Measurements from ENCODE around the gene ANKS3. TPM values are rescaled to one million over a fixed set of nuclear protein-coding genes. Genes with fewer than 3 reads are reported as not detected.
A peak's percentile ranks its signal among the peaks of the same experiment; 100 is the strongest.

ANKS3 gene
- total RNA-seq, 5 donors from 2014 or later (not counting 1 experiment from before 2014, with no cell fraction given): 24.2 to 37.1 (median 32.2) TPM

DNA sequence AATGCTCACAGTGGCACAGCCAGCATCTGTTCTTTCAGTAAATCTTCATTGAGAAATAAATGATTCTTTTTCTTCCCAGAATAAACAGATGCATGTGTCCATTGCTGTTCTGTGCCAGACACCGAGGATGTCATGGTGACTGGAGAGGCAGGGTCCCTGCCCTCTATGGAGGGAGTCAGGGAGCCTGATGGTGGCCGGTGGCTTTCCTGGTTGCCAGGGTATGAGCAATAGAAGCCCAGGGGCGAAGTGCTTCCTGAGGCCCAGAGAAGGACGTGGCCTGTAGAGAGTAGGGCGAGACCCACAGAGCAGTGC is 70.7 kb downstream of the ANKS3 start:
- peak overlapping the region; percentile 95 to 98 for H3K27ac Mint-ChIP-seq
- ATAC-seq (replicated peaks in 1 of 4) (no peak), DNase-seq (no peak)
- no peaks in the 10 kb centered on the region for H3K27me3 ChIP-seq (replicated peaks in 1 of 2; ENCODE audit: control insufficient read depth in 2 of 2, extremely low read depth in 1 of 2, insufficient read depth in 2 of 2, low read length in 1 of 2)
- no peak overlapping the region for H3K4me3 ChIP-seq (ENCODE audit: control insufficient read depth in 1 of 2, extremely low read depth in 1 of 2, low read length in 1 of 2)
- H3K27ac ChIP-seq (ENCODE audit: low read length): peak overlapping the region; percentile 82
- H3K4me3 Mint-ChIP-seq: peak overlapping the region; percentile 21 to 72 (median 21)
- H3K4me1 Mint-ChIP-seq: peaks cover 63 to 78% (median 78%) of the 10 kb centered on the region in 3 donors
- H3K36me3 Mint-ChIP-seq: peaks cover 3% of the 10 kb centered on the region
- H3K27me3 Mint-ChIP-seq: no peaks in the 10 kb centered on the region
- WGBS (ENCODE audit: insufficient coverage): 76% methylated on average over 4 of the region's 5 CpGs
- peaks cover 24 to 85% of the 10 kb centered on the region in 2 experiments for H3K4me1 ChIP-seq (ENCODE audit: control insufficient read depth in 1 of 2, extremely low read depth in 1 of 2, insufficient read depth in 2 of 2, low read length in 2 of 2)
- H3K36me3 ChIP-seq (ENCODE audit: control insufficient read depth in 2 of 2, extremely low read depth in 1 of 2, insufficient read depth in 1 of 2, low read length in 1 of 2): peaks cover 2 to 24% of the 10 kb centered on the region in 2 donors
- POLR2A ChIA-PET: no interaction called here
- H3K9me3 ChIP-seq: no peaks in the 10 kb centered on the region
- CTCF ChIA-PET: no interaction called here
- H3K9me3 Mint-ChIP-seq: no peaks in the 10 kb centered on the region

DNA sequence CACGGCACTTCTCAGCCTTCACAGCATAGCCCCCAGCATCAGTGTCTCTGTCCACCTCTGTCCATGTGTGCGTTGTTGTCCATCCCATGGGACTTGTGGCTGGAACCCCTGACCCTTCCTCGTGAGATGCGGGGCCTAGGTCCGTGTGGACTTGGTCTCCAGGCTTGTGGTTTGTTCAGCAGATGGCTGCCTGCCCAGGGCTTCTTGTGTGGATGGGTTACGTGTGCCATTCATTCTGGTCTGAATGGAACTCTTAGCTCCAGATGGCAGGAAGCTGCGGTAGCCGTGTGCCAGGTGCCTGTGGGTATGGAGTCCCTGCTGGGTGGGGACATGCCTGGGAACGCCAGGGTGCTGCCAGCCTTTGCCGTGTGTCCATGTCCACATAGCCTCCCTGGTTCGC is 72.4 kb downstream of the ANKS3 start:
- peak overlapping the region; percentile 31 to 86 for H3K27ac Mint-ChIP-seq
- Histone ChIP-seq H3K4me3 (ENCODE audit: control insufficient read depth in 1 of 2, extremely low read depth in 1 of 2, low read length in 1 of 2) (no peak overlapping the region), H3K36me3 (ENCODE audit: control insufficient read depth in 2 of 2, extremely low read depth in 1 of 2, insufficient read depth in 1 of 2, low read length in 1 of 2) (peaks cover 3 to 7% of the 10 kb centered on the region in 2 donors), H3K9me3 (no peaks in the 10 kb centered on the region), H3K27ac (ENCODE audit: low read length) (peak overlapping the region; percentile 70), H3K27me3 (replicated peaks in 1 of 2; ENCODE audit: control insufficient read depth in 2 of 2, extremely low read depth in 1 of 2, insufficient read depth in 2 of 2, low read length in 1 of 2) (no peaks in the 10 kb centered on the region), H3K4me1 (ENCODE audit: control insufficient read depth in 1 of 2, extremely low read depth in 1 of 2, insufficient read depth in 2 of 2, low read length in 2 of 2) (peaks cover 24 to 83% of the 10 kb centered on the region in 2 experiments)
- no peaks in the 10 kb centered on the region for H3K27me3 Mint-ChIP-seq
- WGBS (ENCODE audit: insufficient coverage): 83% methylated on average over 11 of the region's 11 CpGs
- H3K9me3 Mint-ChIP-seq: no peaks in the 10 kb centered on the region
- H3K4me1 Mint-ChIP-seq: peaks cover 63 to 77% (median 75%) of the 10 kb centered on the region in 3 donors
- ChIA-PET CTCF (no interaction called here), POLR2A (no interaction called here)
- DNase-seq (no peak), ATAC-seq (replicated peaks in 1 of 4) (no peak)
- no peaks in the 10 kb centered on the region for H3K36me3 Mint-ChIP-seq
- H3K4me3 Mint-ChIP-seq: peak overlapping the region in 1 of 3 donors; percentile 72

DNA sequence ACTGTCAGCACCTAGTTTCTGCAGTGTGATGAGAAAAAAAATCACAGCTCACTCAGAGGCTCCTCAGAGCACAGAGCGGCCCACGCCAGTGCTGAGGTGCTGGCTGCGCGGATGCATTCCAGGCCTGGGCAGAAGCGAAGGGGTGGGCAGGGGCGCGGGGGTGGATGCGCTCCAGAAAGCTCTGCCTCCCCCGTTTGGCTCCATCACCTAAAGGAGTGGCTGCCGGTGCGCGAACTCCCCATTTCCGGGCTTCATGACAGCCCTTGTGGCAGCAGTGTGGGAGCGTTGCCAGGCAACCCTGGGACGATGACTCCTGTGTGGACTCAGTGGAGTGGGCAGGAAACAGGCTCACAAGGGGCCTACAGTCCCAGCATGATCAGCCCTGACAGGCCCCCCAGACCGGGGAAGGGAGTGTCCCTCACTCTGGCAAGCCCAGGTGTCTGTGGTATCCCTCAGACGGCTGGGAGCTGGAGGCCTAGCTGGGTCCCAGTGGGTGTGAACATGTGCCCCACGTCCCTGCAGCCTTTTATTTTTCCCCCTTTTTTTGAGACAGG is 73.5 kb downstream of the ANKS3 start:
- POLR2A ChIA-PET: interaction anchor here in 1 of 2 donors (0.6 kb wide), 1 partner anchor 15 kb away, joined by 5 read pairs; no protein-coding TSS in a partner anchor

DNA sequence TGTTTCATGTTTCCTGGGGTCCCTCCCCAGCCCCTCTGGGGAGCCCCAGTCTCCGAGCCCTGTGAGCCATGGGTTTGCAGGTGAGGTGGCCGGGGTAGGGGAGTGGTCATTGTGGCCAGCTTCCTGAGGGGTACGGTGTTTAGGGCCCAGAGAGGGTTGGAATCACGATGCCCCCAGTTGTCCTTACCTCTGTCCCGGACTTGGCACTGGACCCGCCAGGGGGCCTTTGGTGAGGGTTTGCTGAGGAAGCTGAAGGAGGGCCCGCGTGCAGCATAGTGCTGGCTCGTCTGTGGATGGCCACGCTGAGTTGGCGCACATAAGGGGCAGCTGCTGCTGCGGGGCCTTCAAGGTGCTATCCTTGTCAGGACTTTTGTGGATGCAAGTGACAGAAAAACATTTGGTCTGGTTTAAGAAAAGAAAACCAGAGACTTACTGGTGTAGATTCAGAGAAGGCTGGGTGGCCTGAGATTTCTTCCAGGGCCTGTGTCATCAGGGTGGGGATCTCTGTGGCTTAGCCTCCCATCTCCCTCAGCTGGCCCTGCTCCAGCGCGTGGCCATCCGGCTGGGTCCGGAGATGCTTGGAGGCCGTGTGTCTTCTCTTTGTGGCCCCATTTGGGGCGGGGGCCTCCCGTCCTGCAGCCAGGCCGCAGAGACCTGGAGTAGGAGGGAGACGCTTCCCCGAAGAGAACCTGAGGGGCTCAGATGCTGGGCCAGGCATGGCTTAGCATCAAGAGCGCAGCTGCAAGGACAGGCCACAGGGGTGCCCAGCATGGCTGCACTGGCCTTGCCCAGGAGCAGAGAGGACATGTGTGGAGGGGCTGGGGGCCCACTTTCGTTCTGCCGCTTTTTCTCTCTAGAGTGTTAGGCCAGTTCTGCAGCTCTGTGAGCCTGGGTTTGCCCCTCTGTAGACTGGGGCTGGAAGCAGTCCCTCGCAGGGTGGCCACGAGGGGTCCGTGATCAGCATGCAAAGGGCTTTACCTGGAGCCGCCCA is 74.4 kb downstream of the ANKS3 start:
- peaks cover 57 to 60% (median 59%) of the 10 kb centered on the region in 3 donors for H3K4me1 Mint-ChIP-seq
- H3K9me3 ChIP-seq: no peaks in the 10 kb centered on the region
- ChIA-PET CTCF (interaction anchor here in 1 of 2 donors (1.3 kb wide), 1 partner anchor 35 kb away, joined by 4 read pairs; the partner anchor contains the start of gene MGRN1), POLR2A (interaction anchor here (0.6 kb wide), 2 partner anchors 288 to 304 kb away, joined by 3 to 4 read pairs; partner anchors contain the start of gene VASN (in 1 of the 2))
- peaks cover 9 to 20% of the 10 kb centered on the region in 2 donors for H3K36me3 ChIP-seq (ENCODE audit: control insufficient read depth in 2 of 2, extremely low read depth in 1 of 2, insufficient read depth in 1 of 2, low read length in 1 of 2)
- ATAC-seq (replicated peaks in 1 of 4) (no peak), DNase-seq (no peak)
- H3K4me3 Mint-ChIP-seq: peak overlapping the region in 1 of 3 donors; percentile 61
- H3K27me3 Mint-ChIP-seq: no peaks in the 10 kb centered on the region
- H3K4me3 ChIP-seq (ENCODE audit: control insufficient read depth in 1 of 2, extremely low read depth in 1 of 2, low read length in 1 of 2): peak overlapping the region in 1 of 2 donors; percentile 2
- WGBS (ENCODE audit: insufficient coverage): 95% methylated on average over 22 of the region's 29 CpGs
- H3K9me3 Mint-ChIP-seq: no peaks in the 10 kb centered on the region
- peak overlapping the region; percentile 85 to 86 for H3K27ac Mint-ChIP-seq
- peak overlapping the region; percentile 70 for H3K27ac ChIP-seq (ENCODE audit: low read length)
- H3K36me3 Mint-ChIP-seq: peaks cover 5% of the 10 kb centered on the region
- peaks cover 21 to 63% of the 10 kb centered on the region in 2 experiments for H3K4me1 ChIP-seq (ENCODE audit: control insufficient read depth in 1 of 2, extremely low read depth in 1 of 2, insufficient read depth in 2 of 2, low read length in 2 of 2)
- H3K27me3 ChIP-seq (replicated peaks in 1 of 2; ENCODE audit: control insufficient read depth in 2 of 2, extremely low read depth in 1 of 2, insufficient read depth in 2 of 2, low read length in 1 of 2): no peaks in the 10 kb centered on the region

More for the DNA sequence above, 73.5 kb downstream of the ANKS3 start:
- Histone ChIP-seq H3K36me3 (ENCODE audit: control insufficient read depth in 2 of 2, extremely low read depth in 1 of 2, insufficient read depth in 1 of 2, low read length in 1 of 2) (peaks cover 9 to 12% of the 10 kb centered on the region in 2 donors), H3K27ac (ENCODE audit: low read length) (peak overlapping the region; percentile 70), H3K4me3 (ENCODE audit: control insufficient read depth in 1 of 2, extremely low read depth in 1 of 2, low read length in 1 of 2) (peak overlapping the region in 1 of 2 donors; percentile 2), H3K27me3 (replicated peaks in 1 of 2; ENCODE audit: control insufficient read depth in 2 of 2, extremely low read depth in 1 of 2, insufficient read depth in 2 of 2, low read length in 1 of 2) (no peaks in the 10 kb centered on the region), H3K9me3 (no peaks in the 10 kb centered on the region), H3K4me1 (ENCODE audit: control insufficient read depth in 1 of 2, extremely low read depth in 1 of 2, insufficient read depth in 2 of 2, low read length in 2 of 2) (peaks cover 24 to 72% of the 10 kb centered on the region in 2 experiments)
- Mint-ChIP-seq H3K27me3 (no peaks in the 10 kb centered on the region), H3K27ac (peak overlapping the region; percentile 85 to 86), H3K36me3 (peaks cover 5% of the 10 kb centered on the region), H3K9me3 (no peaks in the 10 kb centered on the region), H3K4me3 (peak overlapping the region in 1 of 3 donors; percentile 61), H3K4me1 (peaks cover 63 to 68% (median 65%) of the 10 kb centered on the region in 3 donors)
- DNase-seq (peak in 34 of 35 experiments; percentile 33 to 82 (median 63)), ATAC-seq (replicated peaks in 1 of 4) (peak; percentile 29 to 77 (median 44))
- 21% methylated on average over 15 of the region's 18 CpGs for WGBS (ENCODE audit: insufficient coverage)
- CTCF ChIA-PET: interaction anchor here (0.7 to 1.3 kb wide), 2 partner anchors 36 to 108 kb away, joined by 4 read pairs; partner anchors contain the start of gene MGRN1 (in 1 of the 2)

DNA sequence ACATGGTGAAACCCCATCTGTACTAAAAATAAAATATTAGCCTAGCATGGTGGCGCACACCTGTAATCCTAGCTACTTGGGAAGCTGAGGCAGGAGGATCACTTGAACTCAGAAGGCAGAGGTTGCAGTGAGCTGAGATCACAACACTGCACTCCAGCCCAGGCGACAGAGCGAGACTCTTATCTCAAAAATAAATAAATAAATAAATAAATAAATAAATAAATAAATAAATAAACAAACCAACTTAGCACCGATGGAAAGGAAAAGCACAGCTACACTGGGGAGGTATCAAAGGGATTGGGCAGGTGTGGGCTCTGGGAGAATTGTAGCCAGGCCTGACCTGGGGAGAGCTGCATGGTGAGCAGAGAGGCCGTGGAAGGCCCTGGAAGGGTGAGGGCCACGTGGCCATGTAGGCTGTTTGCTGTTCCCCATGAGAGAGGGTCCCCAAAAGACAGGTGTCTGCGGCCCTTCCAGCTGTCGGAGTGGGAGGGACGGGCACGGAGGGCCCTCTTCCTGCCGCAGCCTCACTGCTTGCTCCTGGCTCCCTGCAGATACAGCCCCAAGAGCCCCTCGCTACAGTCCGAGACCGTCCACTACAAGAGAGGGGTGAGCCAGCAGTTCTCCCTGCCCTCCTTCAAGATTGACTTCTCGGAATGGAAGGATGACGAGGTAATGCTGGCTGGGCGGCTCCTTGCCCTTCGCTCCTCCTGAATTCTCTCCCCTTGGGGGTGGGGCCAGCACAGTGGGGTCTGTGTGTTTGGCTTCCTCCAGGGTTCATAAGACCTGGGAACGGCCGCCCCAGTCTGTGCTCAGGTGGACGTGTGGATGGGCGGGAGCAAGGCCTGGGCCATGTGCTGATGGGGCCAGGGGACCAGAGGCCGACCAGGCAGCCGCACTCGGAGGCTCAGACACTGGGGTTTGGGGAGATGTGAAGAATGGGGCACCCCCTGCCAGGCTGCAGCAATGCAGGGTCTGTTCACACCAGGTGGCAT is 77.1 kb downstream of the ANKS3 start:
- H3K36me3 ChIP-seq (ENCODE audit: control insufficient read depth in 2 of 2, extremely low read depth in 1 of 2, insufficient read depth in 1 of 2, low read length in 1 of 2): peaks cover 13 to 41% of the 10 kb centered on the region in 2 donors
- CTCF ChIA-PET: interaction anchor here in 1 of 2 donors (0.5 kb wide), 1 partner anchor 1957 kb away, joined by 3 read pairs; no protein-coding TSS in a partner anchor
- no peaks in the 10 kb centered on the region for H3K27me3 ChIP-seq (replicated peaks in 1 of 2; ENCODE audit: control insufficient read depth in 2 of 2, extremely low read depth in 1 of 2, insufficient read depth in 2 of 2, low read length in 1 of 2)
- peaks cover 5 to 37% of the 10 kb centered on the region in 2 experiments for H3K4me1 ChIP-seq (ENCODE audit: control insufficient read depth in 1 of 2, extremely low read depth in 1 of 2, insufficient read depth in 2 of 2, low read length in 2 of 2)
- H3K9me3 ChIP-seq: no peaks in the 10 kb centered on the region
- peaks cover 32 to 35% (median 33%) of the 10 kb centered on the region in 3 donors for H3K4me1 Mint-ChIP-seq
- no peaks in the 10 kb centered on the region for H3K9me3 Mint-ChIP-seq
- no peak for DNase-seq
- H3K27me3 Mint-ChIP-seq: no peaks in the 10 kb centered on the region
- H3K27ac ChIP-seq (ENCODE audit: low read length): no peak overlapping the region
- peaks cover 8% of the 10 kb centered on the region for H3K36me3 Mint-ChIP-seq
- 97% methylated on average over 14 of the region's 25 CpGs for WGBS (ENCODE audit: insufficient coverage)
- POLR2A ChIA-PET: no interaction called here
- H3K4me3 ChIP-seq (ENCODE audit: control insufficient read depth in 1 of 2, extremely low read depth in 1 of 2, low read length in 1 of 2): no peak overlapping the region
- H3K4me3 Mint-ChIP-seq: no peak overlapping the region
- no peak overlapping the region for H3K27ac Mint-ChIP-seq
- ATAC-seq (replicated peaks in 1 of 4): no peak
